H1 (cell line): ENCODE results near the gene ANKUB1. TPM values are rescaled to one million over a fixed set of nuclear protein-coding genes. Genes with fewer than 3 reads are reported as not detected.

Experiments used
- CTCF ChIA-PET: fragments of 300-600 bp; sonication (Branson Sonifier 250); formaldehyde crosslinking; loops from one replicate; lab custom pipeline; 2021; ENCODE audit not compliant: partially characterized antibody; lab: Charles Lee
- POLR2A ChIA-PET: fragments of 300-600 bp; sonication (Branson Sonifier 250); formaldehyde crosslinking; loops from one replicate; lab custom pipeline; 2021; ENCODE audit warnings: inconsistent platforms; ENCODE audit not compliant: partially characterized antibody; lab: Charles Lee
- DNase-seq, 2 experiments: peaks; one replicate each; pipeline versions ENCODE4 v3.0.0 to v3.0.0-alpha.2; 2010 to 2022; ENCODE audit warnings: low spot score in 2 of 2, low read depth in 1 of 2, mixed read lengths in 1 of 2
- FAIRE-seq: peaks from 2 replicates; lab custom pipeline; 2011; peaks lifted over from hg19 to GRCh38; lab: Jason Lieb, UNC
- H2AFZ ChIP-seq: 2 replicates; pipeline ENCODE4 v1.8.1; 2012; ENCODE audit warnings: low read length, inconsistent platforms
- H2AK5ac ChIP-seq: 2 replicates; pipeline ENCODE4 v1.6.1; 2013; ENCODE audit warnings: low read depth, low read length
- H2BK120ac ChIP-seq: replicated peaks from 2 replicates; pipeline ENCODE3; 2013; ENCODE audit warnings: low read depth, low read length, inconsistent platforms
- H2BK12ac ChIP-seq: 2 replicates; pipeline ENCODE4 v1.6.1; 2013; ENCODE audit warnings: low read depth, low read length
- H2BK15ac ChIP-seq: 2 replicates; pipeline ENCODE4 v1.6.1; 2013; ENCODE audit warnings: low read length
- H2BK20ac ChIP-seq: 2 replicates; pipeline ENCODE4 v1.6.1; 2013; ENCODE audit warnings: low read length
- H2BK5ac ChIP-seq: 2 replicates; pipeline ENCODE4 v1.6.1; 2013; ENCODE audit warnings: low read depth, low read length
- H3K14ac ChIP-seq: 2 replicates; pipeline ENCODE4 v1.6.1; 2013; ENCODE audit warnings: inconsistent platforms; ENCODE audit not compliant: insufficient read length
- H3K18ac ChIP-seq: 2 replicates; pipeline ENCODE4 v1.6.1; 2013; ENCODE audit warnings: low read length; ENCODE audit errors: extremely low read depth
- H3K23ac ChIP-seq: 2 replicates; pipeline ENCODE4 v1.6.1; 2013; ENCODE audit warnings: inconsistent platforms; ENCODE audit not compliant: insufficient read length
- H3K23me2 ChIP-seq: 2 replicates; pipeline ENCODE4 v1.6.1; 2013; ENCODE audit warnings: low read depth, low read length
- H3K27ac ChIP-seq: 2 replicates; pipeline ENCODE4 v1.6.1; 2011; ENCODE audit warnings: low read depth, low read length, inconsistent platforms
- H3K27me3 ChIP-seq, 4 experiments: replicated peaks in 1 of 4; 1 replicate in 1 of 4; 2 replicates in 3 of 4; pipeline versions ENCODE4 v1.6.1 to v1.8.1; 2011 to 2013; ENCODE audit warnings: low read length in 3 of 4, mild to moderate bottlenecking in 3 of 4, inconsistent platforms in 2 of 4, mixed read lengths in 2 of 4, moderate library complexity in 1 of 4; ENCODE audit not compliant: control insufficient read depth in 3 of 4, insufficient read depth in 3 of 4; ENCODE audit errors: extremely low read depth in 1 of 4
- H3K36me3 ChIP-seq, 4 experiments: 2 replicates each; pipeline versions ENCODE4 v1.6.1 to v1.8.1; 2011 to 2013; ENCODE audit warnings: mild to moderate bottlenecking in 4 of 4, low read length in 3 of 4, moderate library complexity in 2 of 4, control low read depth in 1 of 4, inconsistent platforms in 1 of 4; ENCODE audit not compliant: insufficient read depth in 4 of 4, control insufficient read depth in 2 of 4
- H3K4ac ChIP-seq: replicated peaks from 2 replicates; pipeline ENCODE3; 2013; ENCODE audit warnings: low read length, low read depth, mixed read lengths, inconsistent platforms; ENCODE audit not compliant: insufficient read length
- H3K4me1 ChIP-seq, 4 experiments: replicated peaks in 1 of 4; 1 replicate in 1 of 4; 2 replicates in 3 of 4; pipeline versions ENCODE4 v1.6.1 to v1.8.1; 2011 to 2013; ENCODE audit warnings: low read length in 3 of 4, inconsistent platforms in 2 of 4, mixed read lengths in 1 of 4; ENCODE audit not compliant: insufficient read depth in 4 of 4, control insufficient read depth in 3 of 4
- H3K4me2 ChIP-seq, 2 experiments: 2 replicates each; pipeline versions ENCODE4 v1.6.1 to v1.8.1; 2011 to 2013; ENCODE audit warnings: low read depth in 2 of 2, low read length in 2 of 2, control low read depth in 1 of 2, inconsistent platforms in 1 of 2, mild to moderate bottlenecking in 1 of 2; ENCODE audit not compliant: insufficient read depth in 1 of 2
- H3K4me3 ChIP-seq, 4 experiments: fragments of 200-600, 300-600 bp in 1 of 4; sonication (generic), shearing (Covaris generic), sonication (Bioruptor Twin) in 1 of 4; 2 replicates each; pipeline versions ENCODE4 v1.5.1 to v1.8.1; 2011 to 2016; ENCODE audit warnings: low read length in 4 of 4, low read depth in 3 of 4, control low read depth in 2 of 4, inconsistent platforms in 2 of 4, mild to moderate bottlenecking in 2 of 4, mixed read lengths in 1 of 4, moderate library complexity in 1 of 4; ENCODE audit not compliant: insufficient read depth in 2 of 4; ENCODE audit errors: extremely low read depth in 1 of 4
- H3K56ac ChIP-seq: replicated peaks from 2 replicates; pipeline ENCODE3; 2013; ENCODE audit warnings: low read depth, mild to moderate bottlenecking, mixed read lengths, low read length, inconsistent platforms; ENCODE audit not compliant: insufficient read length
- H3K79me1 ChIP-seq: 2 replicates; pipeline ENCODE4 v1.6.1; 2013; ENCODE audit warnings: low read depth, low read length, control low read depth
- H3K79me2 ChIP-seq, 2 experiments: 2 replicates each; pipeline versions ENCODE4 v1.6.1 to v1.8.1; 2012 to 2013; ENCODE audit warnings: low read length in 2 of 2, mild to moderate bottlenecking in 2 of 2, inconsistent platforms in 1 of 2; ENCODE audit not compliant: insufficient read depth in 2 of 2, control insufficient read depth in 1 of 2
- H3K9ac ChIP-seq, 4 experiments: replicated peaks in 1 of 4; 1 replicate in 1 of 4; 2 replicates in 3 of 4; pipeline versions ENCODE4 v1.6.1 to v1.8.1; 2011 to 2013; ENCODE audit warnings: low read depth in 3 of 4, low read length in 3 of 4, control low read depth in 2 of 4, mild to moderate bottlenecking in 2 of 4, moderate library complexity in 2 of 4, inconsistent platforms in 1 of 4; ENCODE audit errors: extremely low read depth in 1 of 4
- H3K9me3 ChIP-seq, 2 experiments: 2 replicates each; pipeline versions ENCODE4 v1.6.1 to v1.8.1; 2012 to 2013; ENCODE audit warnings: mild to moderate bottlenecking in 2 of 2, moderate library complexity in 2 of 2, control low read depth in 1 of 2, inconsistent platforms in 1 of 2, low read depth in 1 of 2, low read length in 1 of 2, mixed read lengths in 1 of 2; ENCODE audit not compliant: insufficient read depth in 2 of 2
- H4K20me1 ChIP-seq, 2 experiments: replicated peaks in 1 of 2; 2 replicates each; pipeline versions ENCODE3 to v1.8.1; 2011 to 2013; ENCODE audit warnings: inconsistent platforms in 2 of 2, low read length in 2 of 2, mild to moderate bottlenecking in 1 of 2; ENCODE audit not compliant: insufficient read depth in 2 of 2, control insufficient read depth in 1 of 2
- H4K5ac ChIP-seq: 2 replicates; pipeline ENCODE4 v1.6.1; 2013; ENCODE audit warnings: low read length, low read depth, mixed read lengths, inconsistent platforms; ENCODE audit not compliant: insufficient read length
- H4K8ac ChIP-seq: 2 replicates; pipeline ENCODE4 v1.8.0; 2013; ENCODE audit warnings: mild to moderate bottlenecking, moderate library complexity, low read length, inconsistent platforms; ENCODE audit not compliant: insufficient read depth; ENCODE audit errors: extremely low read depth
- H4K91ac ChIP-seq: replicated peaks from 2 replicates; pipeline ENCODE3; 2013; ENCODE audit warnings: low read length, mixed read lengths, inconsistent platforms; ENCODE audit not compliant: insufficient read length
- ASH2L ChIP-seq: fragments of 200-600, 300-600 bp; sonication (generic); IDR thresholded peaks from one replicate; pipeline ENCODE4 v1.7.1; 2017; ENCODE audit warnings: low read length
- CTCF ChIP-seq, 3 experiments: IDR thresholded peaks; 1 replicate in 2 of 3; 2 replicates in 1 of 3; pipeline versions ENCODE4 v1.5.1 to v1.6.1; 2011; ENCODE audit warnings: low read length in 3 of 3, mild to moderate bottlenecking in 3 of 3, inconsistent platforms in 2 of 3, low read depth in 1 of 3, moderate library complexity in 1 of 3; ENCODE audit not compliant: insufficient read depth in 1 of 3; ENCODE audit errors: control extremely low read depth in 1 of 3
- EGR1 ChIP-seq: IDR thresholded peaks from 2 replicates; pipeline ENCODE4 v1.6.1; 2011; ENCODE audit warnings: low read depth, low read length, borderline replicate concordance
- KDM1A ChIP-seq: fragments of 200-600, 300-600 bp; sonication (generic); IDR thresholded peaks from 2 replicates; pipeline ENCODE4 v1.7.1; 2016; ENCODE audit warnings: mild to moderate bottlenecking, low read length, borderline replicate concordance
- RAD21 ChIP-seq, 2 experiments: IDR thresholded peaks in 1 of 2; conservative IDR thresholded peaks in 1 of 2; 2 replicates each; pipeline ENCODE4 v1.6.1; 2011; ENCODE audit warnings: low read depth in 2 of 2, low read length in 2 of 2, improper control_type of control experiment in 1 of 2, inconsistent platforms in 1 of 2, mild to moderate bottlenecking in 1 of 2, moderate library complexity in 1 of 2
- RXRA ChIP-seq: IDR thresholded peaks from 2 replicates; pipeline ENCODE4 v1.6.1; 2011; ENCODE audit warnings: low read depth, mild to moderate bottlenecking, low read length, moderate library complexity; ENCODE audit not compliant: insufficient read depth
- TBP ChIP-seq: IDR thresholded peaks from 2 replicates; pipeline ENCODE4 v1.6.1; 2011; ENCODE audit warnings: low read depth, low read length, improper control_type of control experiment
- WGBS, 2 experiments: shearing (Covaris generic) in 1 of 2; methylation state at CpG; one replicate each; pipeline versions ENCODE4 v1.1.6 to v1.1.7; 2013 to 2015; ENCODE audit warnings: low lambda C conversion rate in 2 of 2, mixed read lengths in 2 of 2, inconsistent platforms in 1 of 2, low coverage in 1 of 2, missing lambda C conversion rate in 1 of 2; ENCODE audit not compliant: insufficient replicate concordance in 2 of 2, insufficient coverage in 1 of 2, insufficient read length in 1 of 2; ENCODE audit errors: extremely low coverage in 1 of 2, missing lambda C conversion rate in 1 of 2; 5-methylcytosine and 5-hydroxymethylcytosine counted together
- polyA plus RNA-seq, 7 experiments: library from polyadenylated mRNA; depleted of rRNA in 3 of 7; stranded (reverse) in 5 of 7; unstranded in 2 of 7; fragments of >200 nt in 5 of 7; fragments of 200-250 nt in 2 of 7; gene quantifications; 1 replicate in 5 of 7; 2 replicates in 1 of 7; 4 replicates in 1 of 7; pipeline versions ENCODE4 v1.2.1 to v1.2.3, GENCODE V29; 2011 to 2013; ENCODE audit warnings: missing spikeins in 2 of 7, mixed read lengths in 2 of 7
- total RNA-seq: library from RNA; stranded (reverse); fragmentation: NEBNext Ultra II Directional; extraction: Animal tissue kit (Norgen Biotek cat#: 25700); gene quantifications from 2 replicates; pipeline ENCODE4 v1.2.1, GENCODE V29; 2021

ANKUB1 gene
- total and polyA plus RNA-seq, 2 of the 8 experiments (the other 6 are each of a cell fraction or from before 2014, with no cell fraction given): not detected

GRCh38 chr3:149839896-149840295 is 47.5 kb upstream of the ANKUB1 start:
- Histone ChIP-seq H3K56ac (no peak overlapping the region), H2AFZ (no peak overlapping the region), H2BK12ac (no peak overlapping the region), H3K79me1 (no peaks in the 10 kb centered on the region), H2BK120ac (no peak overlapping the region), H4K91ac (no peak overlapping the region), H4K20me1 (no peaks in the 10 kb centered on the region), H3K27me3 (no peaks in the 10 kb centered on the region), H2BK5ac (no peak overlapping the region), H3K4ac (no peak overlapping the region), H3K36me3 (peaks cover 0 to 12% (median 2%) of the 10 kb centered on the region in 4 experiments; a peak in 2 of 8 replicates), H4K8ac (no peak overlapping the region), H3K18ac (no peak overlapping the region), H2BK20ac (no peak overlapping the region), H3K23me2 (no peaks in the 10 kb centered on the region), H2BK15ac (no peak overlapping the region), H3K14ac (no peak overlapping the region), H3K27ac (no peak overlapping the region), H3K9ac (no peak overlapping the region), H3K23ac (no peak overlapping the region), H4K5ac (no peak overlapping the region), H3K4me1 (no peaks in the 10 kb centered on the region), H3K79me2 (peaks cover 0 to 78% of the 10 kb centered on the region in 2 experiments; a peak in 2 of 4 replicates), H3K4me3 (no peak overlapping the region), H2AK5ac (no peak overlapping the region), H3K4me2 (no peak overlapping the region), H3K9me3 (peaks cover 13 to 18% of the 10 kb centered on the region in 2 experiments)
- ChIA-PET CTCF (no interaction called here), POLR2A (no interaction called here)
- 90% methylated on average over 3 of the region's 3 CpGs; no CpG with 5 or more reads in 1 of the 2 experiments for WGBS, 2 experiments
- no peak for DNase-seq
- TF ChIP-seq KDM1A (no peak), CTCF (IDR thresholded peaks at IDR 0.05; ENCODE audit: control extremely low read depth in 1 of 3, insufficient read depth in 1 of 3, low read depth in 1 of 3, low read length in 3 of 3) (no peak), RAD21 (IDR thresholded peaks at IDR 0.05 in 1 of 2, conservative IDR thresholded peaks at IDR 0.05 in 1 of 2; ENCODE audit: low read depth in 2 of 2, low read length in 2 of 2) (no peak), TBP (no peak), RXRA (no peak), ASH2L (no peak), EGR1 (no peak)
- FAIRE-seq: no peak
